Immature natural killer cell (primary cell): ENCODE results near the gene RNMT. TPM values are rescaled to one million over a fixed set of nuclear protein-coding genes. Genes with fewer than 3 reads are reported as not detected.
"Not testable (repeated sequence)": the region's sequence is repeated elsewhere in the genome, so short reads cannot be mapped to it uniquely, and the experiment has no call there.

Experiments used
- DNase-seq, 3 donors: peaks; one replicate each; pipeline ENCODE4 v3.0.0; 2022; ENCODE audit warnings: mixed read lengths in 1 of 3
- H3K27ac Mint-ChIP-seq, 6 donors: one replicate each; pipeline ENCODE4 v1.8.0; 2020; ENCODE audit warnings: mixed read lengths in 6 of 6, mild to moderate bottlenecking in 5 of 6, inconsistent platforms in 4 of 6, moderate library complexity in 3 of 6
- H3K27me3 Mint-ChIP-seq, 3 donors: one replicate each; pipeline ENCODE4 v1.8.0; 2020 to 2021; ENCODE audit warnings: low read depth in 3 of 3, mild to moderate bottlenecking in 3 of 3, mixed read lengths in 3 of 3, moderate library complexity in 3 of 3, inconsistent platforms in 1 of 3
- H3K36me3 Mint-ChIP-seq, 3 donors: one replicate each; pipeline ENCODE4 v1.8.0; 2020; ENCODE audit warnings: mixed read lengths in 3 of 3, inconsistent platforms in 2 of 3, mild to moderate bottlenecking in 2 of 3
- H3K4me1 Mint-ChIP-seq, 2 donors: one replicate each; pipeline ENCODE4 v1.8.0; 2020; ENCODE audit warnings: inconsistent platforms in 2 of 2, mild to moderate bottlenecking in 2 of 2, mixed read lengths in 2 of 2, moderate library complexity in 1 of 2
- H3K4me3 Mint-ChIP-seq, 5 donors: one replicate each; pipeline ENCODE4 v1.8.0; 2020; ENCODE audit warnings: mild to moderate bottlenecking in 5 of 5, mixed read lengths in 5 of 5, inconsistent platforms in 3 of 5, moderate library complexity in 3 of 5
- H3K9me3 Mint-ChIP-seq, 6 donors: one replicate each; pipeline ENCODE4 v1.8.0; 2020; ENCODE audit warnings: mild to moderate bottlenecking in 6 of 6, mixed read lengths in 6 of 6, inconsistent platforms in 4 of 6, moderate library complexity in 3 of 6
- polyA plus RNA-seq, 3 donors: library from polyadenylated mRNA; unstranded; fragments of 300-500 nt; fragmentation: Illumina TruSeq; gene quantifications; one replicate each; pipeline ENCODE4 v1.2.3, GENCODE V29; 2021

RNMT gene
- polyA plus RNA-seq, 3 donors from 2014 or later: 24.2 to 49.7 (median 42.4) TPM

DNA sequence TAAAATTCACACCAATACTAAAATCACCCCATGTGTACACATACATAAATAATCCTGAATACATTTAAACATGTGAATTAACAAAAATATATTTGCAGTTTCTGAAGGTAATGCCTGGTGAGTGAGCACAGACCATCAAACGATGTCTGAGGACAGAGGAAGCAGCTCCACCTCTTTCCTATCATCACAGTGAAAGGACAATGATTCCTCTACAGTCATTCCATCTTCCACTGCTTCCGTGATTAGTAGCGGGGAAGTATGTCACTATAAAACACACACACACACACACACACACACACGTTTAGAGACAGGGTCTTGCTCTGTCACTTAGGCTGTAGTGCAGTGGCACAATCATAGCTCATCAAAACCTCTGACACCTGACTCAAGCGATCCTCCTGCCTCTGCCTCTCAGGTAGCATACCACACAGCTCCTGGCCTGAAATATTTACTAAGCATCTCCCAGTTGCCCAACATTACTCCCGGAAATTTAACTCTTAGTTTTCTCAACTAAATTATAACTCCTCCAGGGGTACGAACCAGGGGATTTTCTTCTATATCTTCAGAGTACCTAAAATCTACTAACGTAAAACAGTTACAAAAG, 12.9 kb upstream of the RNMT start:
- Mint-ChIP-seq H3K27ac (peak overlapping the region in 1 of 6 donors; percentile 30), H3K9me3 (no peaks in the 10 kb centered on the region), H3K36me3 (no peaks in the 10 kb centered on the region), H3K27me3 (no peaks in the 10 kb centered on the region), H3K4me3 (no peak overlapping the region), H3K4me1 (peaks cover 12 to 13% of the 10 kb centered on the region in 2 donors)
- no peak for DNase-seq

DNA sequence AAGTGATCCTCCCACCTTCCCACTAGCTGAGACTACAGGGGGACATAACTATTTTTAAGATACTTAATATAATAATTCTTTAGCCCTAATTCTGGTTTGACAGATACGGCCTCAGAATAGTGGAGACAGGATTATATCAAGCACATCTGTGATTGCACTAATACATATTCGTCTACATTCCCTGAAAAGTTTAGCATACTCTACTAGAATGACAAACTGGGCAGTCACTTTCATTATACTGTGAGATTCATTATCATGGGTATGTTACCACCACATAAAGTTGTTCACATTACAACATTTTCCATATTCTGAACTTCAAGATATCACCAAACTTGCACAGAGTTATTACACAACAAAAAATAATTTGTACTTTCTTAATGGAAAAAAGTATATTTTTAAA, 11.1 kb upstream of the RNMT start:
- Mint-ChIP-seq H3K27ac (no peak overlapping the region), H3K4me3 (no peak overlapping the region), H3K9me3 (no peaks in the 10 kb centered on the region), H3K27me3 (no peaks in the 10 kb centered on the region), H3K4me1 (peaks cover 0 to 8% of the 10 kb centered on the region in 2 donors), H3K36me3 (no peaks in the 10 kb centered on the region)
- no peak for DNase-seq

DNA sequence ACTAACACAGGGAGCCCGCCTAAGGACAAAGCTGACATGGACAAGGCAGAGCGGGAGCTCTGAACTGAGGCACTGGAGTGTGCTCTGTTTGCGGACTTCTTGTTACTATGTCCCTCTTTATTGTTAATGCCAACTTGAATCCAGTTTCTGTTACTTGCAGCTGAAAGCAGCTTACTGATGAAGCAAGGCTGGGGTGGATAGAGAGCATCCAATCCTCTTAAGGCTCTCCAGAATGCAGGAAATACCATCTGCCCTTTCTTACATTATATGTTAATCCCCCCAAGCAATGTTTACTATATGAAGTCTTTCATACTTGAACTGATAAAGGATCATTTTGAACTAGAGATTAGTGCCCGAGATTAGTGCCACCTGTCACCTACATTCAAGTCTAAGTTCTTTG, 9.6 kb upstream of the RNMT start:
- H3K27me3 Mint-ChIP-seq: no peaks in the 10 kb centered on the region
- no peaks in the 10 kb centered on the region for H3K9me3 Mint-ChIP-seq
- H3K4me3 Mint-ChIP-seq: no peak overlapping the region
- H3K36me3 Mint-ChIP-seq: no peaks in the 10 kb centered on the region
- peaks cover 0 to 3% of the 10 kb centered on the region in 2 donors for H3K4me1 Mint-ChIP-seq
- DNase-seq: no peak
- no peak overlapping the region for H3K27ac Mint-ChIP-seq

DNA sequence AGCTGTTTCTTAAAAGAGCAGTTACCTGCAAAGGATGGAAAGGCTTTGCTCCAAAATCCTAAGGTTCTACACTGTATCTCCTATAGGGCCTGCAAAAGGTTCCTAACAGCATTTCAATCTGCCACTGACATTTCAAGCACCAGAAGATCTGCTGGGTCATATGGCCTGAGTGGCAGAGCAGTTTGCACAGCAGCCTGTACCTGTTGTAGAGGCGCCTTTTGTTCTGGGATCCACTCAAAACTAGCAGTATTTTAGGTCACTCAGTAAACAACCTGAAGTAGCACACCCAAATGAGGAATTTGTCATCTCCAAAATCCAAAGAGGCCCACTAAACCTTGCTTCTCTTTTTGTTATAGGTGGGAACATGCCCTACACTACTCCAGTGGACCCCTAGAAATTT, 6.3 kb upstream of the RNMT start:
- H3K36me3 Mint-ChIP-seq: no peaks in the 10 kb centered on the region
- H3K4me1 Mint-ChIP-seq: peaks cover 10 to 13% of the 10 kb centered on the region in 2 donors
- H3K27me3 Mint-ChIP-seq: no peaks in the 10 kb centered on the region
- H3K4me3 Mint-ChIP-seq: no peak overlapping the region
- no peaks in the 10 kb centered on the region for H3K9me3 Mint-ChIP-seq
- DNase-seq: no peak
- no peak overlapping the region for H3K27ac Mint-ChIP-seq

DNA sequence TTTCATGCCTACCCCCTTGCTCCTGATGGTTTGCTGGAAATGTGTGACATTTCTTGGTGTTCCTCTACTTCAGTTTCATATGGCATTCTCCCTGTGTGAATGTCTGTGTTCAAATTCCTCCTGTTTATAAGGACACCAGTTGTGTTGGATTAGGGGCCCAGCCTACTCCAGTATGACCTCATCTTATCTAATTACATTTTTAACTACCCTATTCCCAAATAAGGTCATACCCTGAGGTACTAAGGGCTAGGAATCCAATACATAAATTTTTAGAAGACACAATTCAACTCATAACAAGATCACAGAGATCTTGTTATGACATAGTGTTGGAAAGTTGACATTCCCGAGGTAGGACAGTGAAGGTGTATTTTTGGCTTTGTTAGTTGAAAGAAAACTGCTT, 5.6 kb upstream of the RNMT start:
- Mint-ChIP-seq H3K4me3 (no peak overlapping the region), H3K36me3 (no peaks in the 10 kb centered on the region), H3K27me3 (peaks cover 0 to 3% (median 0%) of the 10 kb centered on the region in 3 donors), H3K4me1 (peaks cover 17 to 20% of the 10 kb centered on the region in 2 donors), H3K9me3 (no peaks in the 10 kb centered on the region), H3K27ac (no peak overlapping the region)
- DNase-seq: no peak

DNA sequence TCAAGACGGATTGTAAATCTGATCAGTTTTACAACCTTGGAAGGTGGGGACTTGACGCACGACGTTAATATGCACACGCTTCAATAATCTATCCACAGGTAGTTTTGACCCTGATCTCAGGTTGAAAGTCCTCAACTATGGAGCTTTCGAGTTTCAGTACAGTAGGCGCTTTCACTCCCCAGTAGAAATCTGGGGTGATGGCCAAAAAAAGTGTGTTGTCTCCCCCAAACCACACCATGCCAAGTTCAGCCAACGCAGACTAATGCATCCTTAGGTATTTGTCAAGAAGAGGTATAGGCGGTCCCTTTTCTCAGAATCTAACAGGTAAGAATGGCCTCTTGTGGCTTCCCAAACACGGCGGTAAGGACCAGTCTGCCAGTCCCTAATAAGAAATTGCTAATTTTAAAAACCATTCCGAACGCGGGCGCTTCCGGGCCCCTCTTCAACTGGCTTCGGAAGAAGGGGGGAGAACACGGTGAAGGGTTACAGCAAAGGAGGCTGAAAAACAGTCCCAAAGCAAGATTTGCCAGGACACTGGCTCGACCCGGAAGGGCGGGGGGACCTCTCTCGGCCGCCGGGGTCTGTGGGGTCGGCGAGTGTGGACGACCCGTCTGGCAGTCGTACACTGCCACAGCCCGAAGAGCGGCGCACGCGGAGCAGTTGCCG, 774 bp upstream of the RNMT start:
- Mint-ChIP-seq H3K27me3 (peaks cover 2 to 17% (median 12%) of the 10 kb centered on the region in 3 donors), H3K27ac (peak overlapping the region; percentile 66 to 98 (median 89)), H3K9me3 (peaks cover 0 to 3% (median 0%) of the 10 kb centered on the region in 6 donors), H3K36me3 (no peaks in the 10 kb centered on the region), H3K4me1 (peaks cover 40 to 55% of the 10 kb centered on the region in 2 donors), H3K4me3 (peak overlapping the region; percentile 90 to 96 (median 95))
- no peak for DNase-seq

GRCh38 chr18:13726972-13727331, 479 bp downstream of the RNMT start:
- Mint-ChIP-seq H3K36me3 (no peaks in the 10 kb centered on the region), H3K4me1 (peaks cover 43 to 57% of the 10 kb centered on the region in 2 donors)

DNA sequence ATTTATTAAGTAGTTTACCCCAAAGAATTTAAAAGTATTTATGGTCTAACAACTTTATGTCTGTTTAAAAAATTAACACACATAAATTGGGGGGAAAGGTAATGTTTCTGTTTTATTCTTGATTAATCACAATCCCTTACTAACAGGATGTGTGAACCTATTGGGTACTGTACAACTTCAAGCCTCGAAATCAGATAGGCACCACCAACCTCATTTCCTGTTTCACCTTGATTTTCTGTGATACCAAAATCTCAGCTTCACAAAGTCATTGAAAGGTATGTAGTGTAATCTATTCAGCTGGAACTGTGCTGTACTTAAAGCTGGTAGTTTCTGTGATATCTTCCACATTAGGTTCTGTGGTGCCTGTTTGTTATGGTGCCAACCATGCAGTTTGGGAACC, 4.0 kb downstream of the RNMT start:
- no peak for DNase-seq
- peaks cover 2 to 17% (median 12%) of the 10 kb centered on the region in 3 donors for H3K27me3 Mint-ChIP-seq
- peaks cover 32 to 41% of the 10 kb centered on the region in 2 donors for H3K4me1 Mint-ChIP-seq

More at GRCh38 chr18:13726972-13727331, 479 bp downstream of the RNMT start:
- H3K27ac Mint-ChIP-seq: peak overlapping the region; percentile 91 to 98 (median 95)
- peaks cover 0 to 3% (median 0%) of the 10 kb centered on the region in 6 donors for H3K9me3 Mint-ChIP-seq
- DNase-seq: peak in 2 of 3 donors; percentile 48 to 50
- peaks cover 2 to 17% (median 12%) of the 10 kb centered on the region in 3 donors for H3K27me3 Mint-ChIP-seq
- peak overlapping the region; percentile 90 to 96 (median 95) for H3K4me3 Mint-ChIP-seq

GRCh38 chr18:13735681-13736080, 9.2 kb downstream of the RNMT start:
- H3K4me1 Mint-ChIP-seq: peaks cover 2 to 4% of the 10 kb centered on the region in 2 donors
- H3K4me3 Mint-ChIP-seq: no peak overlapping the region
- peaks cover 0 to 2% (median 0%) of the 10 kb centered on the region in 3 donors for H3K27me3 Mint-ChIP-seq
- DNase-seq: no peak
- H3K36me3 Mint-ChIP-seq: peaks cover 33 to 51% (median 40%) of the 10 kb centered on the region in 3 donors
- no peaks in the 10 kb centered on the region for H3K9me3 Mint-ChIP-seq
- H3K27ac Mint-ChIP-seq: no peak overlapping the region

More for the DNA sequence above, 4.0 kb downstream of the RNMT start:
- Mint-ChIP-seq H3K9me3 (peaks cover 0 to 3% (median 0%) of the 10 kb centered on the region in 6 donors), H3K4me3 (no peak overlapping the region), H3K27ac (peak overlapping the region in 2 of 6 donors; percentile 9 to 23), H3K36me3 (peaks cover 6 to 13% (median 8%) of the 10 kb centered on the region in 3 donors)

- H3K27ac Mint-ChIP-seq: peak overlapping the region in 1 of 6 donors; percentile 33
- H3K27me3 Mint-ChIP-seq: peaks cover 0 to 6% (median 1%) of the 10 kb centered on the region in 3 donors
- H3K4me3 Mint-ChIP-seq: no peak overlapping the region
- DNase-seq: no peak
- H3K36me3 Mint-ChIP-seq: peaks cover 40 to 63% (median 54%) of the 10 kb centered on the region in 3 donors
- no peaks in the 10 kb centered on the region for H3K9me3 Mint-ChIP-seq
- H3K4me1 Mint-ChIP-seq: no peaks in the 10 kb centered on the region
Observed at GRCh38 chr18:13745696-13746095, 19.2 kb downstream of the RNMT start.

DNA sequence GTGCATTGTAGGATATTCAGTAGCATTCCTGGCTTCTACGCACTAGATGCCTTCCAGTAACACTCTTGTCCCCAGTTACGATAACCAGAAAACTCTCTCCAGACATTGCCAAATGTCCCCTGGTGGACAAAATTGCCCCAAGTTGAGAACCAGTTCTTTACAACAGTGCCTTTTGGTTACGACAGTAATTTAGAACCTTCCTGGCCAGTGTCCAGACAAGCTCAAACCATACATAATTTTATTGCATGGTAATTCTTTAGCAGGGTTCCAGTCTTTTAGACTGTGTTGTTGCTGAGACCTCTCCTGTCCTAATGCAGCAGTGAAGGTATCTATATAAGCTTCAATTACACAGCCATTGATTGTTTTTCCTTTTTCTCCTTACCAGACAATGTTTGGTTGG, 20.2 kb downstream of the RNMT start:
- Mint-ChIP-seq H3K4me3 (no peak overlapping the region), H3K4me1 (no peaks in the 10 kb centered on the region), H3K27ac (no peak overlapping the region), H3K9me3 (no peaks in the 10 kb centered on the region), H3K27me3 (peaks cover 0 to 6% (median 1%) of the 10 kb centered on the region in 3 donors), H3K36me3 (peaks cover 45 to 65% (median 55%) of the 10 kb centered on the region in 3 donors)
- DNase-seq: no peak

DNA sequence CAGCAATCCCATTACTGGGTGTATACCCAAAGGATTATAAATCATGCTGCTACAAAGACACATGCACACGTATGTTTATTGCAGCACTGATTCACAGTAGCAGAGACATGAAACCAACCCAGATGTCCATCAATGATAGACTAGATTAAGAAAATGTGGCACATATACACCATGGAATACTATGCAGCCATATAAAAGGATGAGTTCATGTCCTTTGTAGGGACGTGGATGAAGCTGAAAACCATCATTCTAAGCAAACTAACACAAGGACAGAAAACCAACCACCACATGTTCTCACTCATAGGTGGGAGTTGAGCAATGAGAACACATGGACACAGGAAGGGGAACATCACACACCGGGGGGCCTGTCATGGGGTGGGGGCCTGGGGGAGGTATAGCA, 25.1 kb downstream of the RNMT start:
- Mint-ChIP-seq H3K27ac (peak overlapping the region in 1 of 6 donors; percentile 30), H3K36me3 (peaks cover 60 to 68% (median 62%) of the 10 kb centered on the region in 3 donors)
- H3K4me1 Mint-ChIP-seq, H3K27me3 Mint-ChIP-seq, DNase-seq, H3K9me3 Mint-ChIP-seq, H3K4me3 Mint-ChIP-seq: not testable (repeated sequence)

DNA sequence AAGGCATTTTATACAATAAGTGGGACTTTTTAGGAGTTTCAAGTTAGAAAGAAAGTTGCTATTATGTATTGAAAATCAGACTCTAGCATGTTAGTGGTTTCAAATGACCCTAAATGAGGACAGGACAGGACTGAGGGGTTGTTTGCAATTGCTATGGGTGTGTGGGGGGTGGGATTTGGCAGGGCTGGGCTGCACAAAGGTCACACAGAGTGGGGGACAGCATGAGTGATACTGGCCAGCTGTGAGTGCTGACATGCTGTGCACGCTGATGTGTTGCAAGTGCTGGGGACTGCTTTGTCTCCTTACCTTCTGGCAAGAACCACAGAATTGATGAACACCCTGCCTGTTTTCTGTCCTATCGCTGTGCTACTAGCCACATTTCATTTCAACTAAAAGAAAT, 29.8 kb downstream of the RNMT start:
- no peak overlapping the region for H3K27ac Mint-ChIP-seq
- H3K4me3 Mint-ChIP-seq: no peak overlapping the region
- peaks cover 53 to 68% (median 61%) of the 10 kb centered on the region in 3 donors for H3K36me3 Mint-ChIP-seq
- H3K4me1 Mint-ChIP-seq: no peaks in the 10 kb centered on the region
- H3K9me3 Mint-ChIP-seq: no peaks in the 10 kb centered on the region
- H3K27me3 Mint-ChIP-seq: no peaks in the 10 kb centered on the region
- DNase-seq: no peak

DNA sequence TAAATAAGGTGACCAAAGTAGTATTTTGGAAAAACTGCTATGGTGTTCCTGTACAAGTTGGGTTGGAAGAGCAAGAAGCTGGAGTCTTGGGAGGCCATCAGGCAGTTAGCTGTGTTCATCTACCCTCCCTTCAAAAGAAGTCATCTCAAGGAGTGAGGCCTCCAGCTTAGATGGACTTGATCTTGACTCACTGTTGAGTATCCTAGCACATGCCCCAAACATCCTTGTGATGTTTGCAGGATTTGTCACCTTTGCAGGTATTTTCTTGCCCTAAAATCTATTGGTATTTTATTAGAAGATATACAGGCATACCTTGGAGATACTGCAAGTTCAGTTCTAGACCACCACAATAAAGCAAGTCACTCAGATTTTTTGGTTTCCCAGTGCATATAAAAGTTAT, 30.2 kb downstream of the RNMT start:
- Mint-ChIP-seq H3K4me3 (no peak overlapping the region), H3K27me3 (no peaks in the 10 kb centered on the region), H3K4me1 (no peaks in the 10 kb centered on the region), H3K27ac (no peak overlapping the region), H3K36me3 (peaks cover 53 to 64% (median 61%) of the 10 kb centered on the region in 3 donors), H3K9me3 (no peaks in the 10 kb centered on the region)
- no peak for DNase-seq
